Heart left ventricle (tissue), 13 donors: Measurements from ENCODE around the gene IGFBP7.

Experiments used
- CTCF ChIP-seq, 12 donors: fragments of 200-600 bp; sonication (generic) in 4 of 12; IDR thresholded peaks; one replicate each; pipeline versions ENCODE4 v1.5.0 to v1.8.0; 2018 to 2022; ENCODE audit warnings: antibody characterized with exemption in 12 of 12, mild to moderate bottlenecking in 5 of 12
- POLR2A ChIP-seq, 2 donors: fragments of 450-650 bp; IDR thresholded peaks; one replicate each; pipeline ENCODE4 v1.6.1; 2017; ENCODE audit warnings: antibody characterized with exemption in 2 of 2, mild to moderate bottlenecking in 2 of 2, moderate library complexity in 2 of 2
- donor health status: ischemic (EF 13 %, LVEDD 7.1; RV severe dilation, severe dysfunction).
- donor health status: DM: no; HTN: yes; CAD: no.
- donor health status: DM: no; HTN: no; CAD: no.
- donor health status: ischemic (EF 25% LVEDD 6.9; RV normal size, moderate dysfunction).
- donor health status: ischemic (EF 25% LVEDD 5.7; RV mildly dilated, moderate dysfunction).
- donor health status: ischemic (EF 35%, LVEDD 5.7; RV mildly dilated, moderate dysfunction).
- donor health status: nonischemic (EF 11% LVEDD 7.7; RV severe dilation, severe dysfunction).
- donor health status: DM: yes; HTN: yes; CAD: no.
- donor health status: PGD.
- donor health status: ischemic (EF 29% LVEDD 5.4; RV normal size, mild dysfunction).
- donor health status: nonischemic (EF 23%, LVEDD 6.1; RV moderate dilation, normal function).

GRCh38 chr4:57106181-57106580 lies 4.0 kb downstream of the IGFBP7 start:
- TF ChIP-seq CTCF (IDR thresholded peaks at IDR 0.05): no peak
- no peak for TF ChIP-seq POLR2A (IDR thresholded peaks at IDR 0.05)
